T-helper 2 cell treated with Interferon-gamma antibody and Interleukin-4, amounts not matched to agents 100 ng/mL and 5 ng/mL, for 36 hours (primary cell): ENCODE results near the gene ARHGEF11. TPM values are rescaled to one million over a fixed set of nuclear protein-coding genes. Genes with fewer than 3 reads are reported as not detected.

Experiments
- intact Hi-C: fragments of 100-400 bp; cut with micrococcal nuclease; formaldehyde crosslinking; loops from one replicate; pipeline ENCODE4 v1.15.1; 2023
- total RNA-seq: library from RNA; stranded (reverse); gene quantifications from 2 replicates; pipeline ENCODE4 v1.2.3, GENCODE V29; 2022

The ARHGEF11 gene
- total RNA-seq, 1 donor from 2014 or later = 18.3 TPM

GRCh38 chr1:156953571-156953970, 92.0 kb downstream of the ARHGEF11 start:
- intact Hi-C loops = no loop called here

- intact Hi-C loops = no loop called here
Observed at GRCh38 chr1:156951371-156951770, 94.2 kb downstream of the ARHGEF11 start.

GRCh38 chr1:156949127-156949526, 96.4 kb downstream of the ARHGEF11 start:
- intact Hi-C loops = no loop called here

- intact Hi-C loops = no loop called here
Observed at GRCh38 chr1:156948708-156949107, 96.8 kb downstream of the ARHGEF11 start.

- intact Hi-C loops = no loop called here
Observed at GRCh38 chr1:156947818-156948525, 97.6 kb downstream of the ARHGEF11 start.

GRCh38 chr1:156947127-156947526, 98.4 kb downstream of the ARHGEF11 start:
- intact Hi-C loops = no loop called here

- intact Hi-C loops = no loop called here
Observed at GRCh38 chr1:156945881-156946661, 99.5 kb downstream of the ARHGEF11 start.

GRCh38 chr1:156944848-156945247, 100.7 kb downstream of the ARHGEF11 start:
- intact Hi-C loops = no loop called here

GRCh38 chr1:156944268-156944667, 101.3 kb downstream of the ARHGEF11 start:
- intact Hi-C loops = no loop called here

- intact Hi-C loops = no loop called here
Observed at GRCh38 chr1:156943756-156944155, 101.8 kb downstream of the ARHGEF11 start.

GRCh38 chr1:156942576-156942975, 103.0 kb downstream of the ARHGEF11 start:
- intact Hi-C loops = no loop called here

- intact Hi-C loops = no loop called here
Observed at GRCh38 chr1:156942176-156942575, 103.4 kb downstream of the ARHGEF11 start.

- intact Hi-C loops = no loop called here
Observed at GRCh38 chr1:156941675-156942074, 103.9 kb downstream of the ARHGEF11 start.

GRCh38 chr1:156939786-156940334, 105.7 kb downstream of the ARHGEF11 start:
- intact Hi-C loops = no loop called here

- intact Hi-C loops = no loop called here
Observed at GRCh38 chr1:156938813-156939212, 106.7 kb downstream of the ARHGEF11 start.

- intact Hi-C loops = no loop called here
Observed at GRCh38 chr1:156937883-156938282, 107.7 kb downstream of the ARHGEF11 start.

- intact Hi-C loops = no loop called here
Observed at GRCh38 chr1:156936721-156937220, 108.8 kb downstream of the ARHGEF11 start.

GRCh38 chr1:156936191-156936590, 109.4 kb downstream of the ARHGEF11 start:
- intact Hi-C loops = no loop called here

GRCh38 chr1:156935505-156936128, 109.9 kb downstream of the ARHGEF11 start:
- intact Hi-C loops = no loop called here

GRCh38 chr1:156933136-156933535, 112.4 kb downstream of the ARHGEF11 start:
- intact Hi-C loops = no loop called here

- intact Hi-C loops = no loop called here
Observed at GRCh38 chr1:156931974-156932710, 113.4 kb downstream of the ARHGEF11 start.
